GM23248 (cell line): Measurements from ENCODE around the gene SCG3.

Experiments
- EZH2 ChIP-seq: fragments of 200-600 bp; sonication (generic); IDR thresholded peaks from 2 replicates; pipeline ENCODE4 v1.6.1; 2018; ENCODE audit warnings: antibody characterized with exemption, mild to moderate bottlenecking; ENCODE audit not compliant: insufficient read depth, poor library complexity, severe bottlenecking
- EZH2phosphoT487 ChIP-seq: fragments of 200-600 bp; sonication (generic); IDR thresholded peaks from 2 replicates; pipeline ENCODE4 v1.6.1; 2018; ENCODE audit warnings: antibody characterized with exemption, moderate library complexity, mild to moderate bottlenecking, low read depth; ENCODE audit not compliant: insufficient read depth

DNA sequence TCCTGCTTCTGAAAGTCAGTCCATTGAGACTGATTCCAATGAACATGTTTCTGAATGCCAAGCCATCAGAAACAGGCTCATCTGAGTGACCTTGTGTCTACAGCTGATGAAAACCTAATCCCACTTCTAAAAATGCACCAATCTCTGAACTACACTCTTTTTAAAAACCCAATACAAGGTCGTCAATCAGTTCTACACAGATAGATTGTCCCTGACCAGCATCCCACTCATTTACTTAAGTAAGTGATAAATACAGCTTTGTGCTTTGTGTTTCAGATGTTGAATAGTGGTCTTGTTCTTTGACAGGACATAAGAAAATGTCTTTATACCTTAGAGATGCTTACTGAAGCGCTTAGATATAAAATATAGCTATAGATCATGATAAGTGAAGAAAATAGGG is 20.2 kb upstream of the SCG3 start:
- no peak for TF ChIP-seq EZH2phosphoT487
- no peak for TF ChIP-seq EZH2
